HG02973 (cell line): ENCODE measurements around the gene ZC3H18.

Experiments
- ATAC-seq: cut with Tn5 transposase; IDR thresholded peaks from one replicate; pipeline ENCODE4 v1.9.1; 2021; ENCODE audit warnings: moderate library complexity; ENCODE audit not compliant: unreplicated experiment

The ZC3H18 gene

GRCh38 chr16:88532434-88533241 lies 37.6 kb upstream of the ZC3H18 start:
- ATAC-seq = no peak

GRCh38 chr16:88533381-88533917 lies 36.8 kb upstream of the ZC3H18 start:
- ATAC-seq = no peak

DNA sequence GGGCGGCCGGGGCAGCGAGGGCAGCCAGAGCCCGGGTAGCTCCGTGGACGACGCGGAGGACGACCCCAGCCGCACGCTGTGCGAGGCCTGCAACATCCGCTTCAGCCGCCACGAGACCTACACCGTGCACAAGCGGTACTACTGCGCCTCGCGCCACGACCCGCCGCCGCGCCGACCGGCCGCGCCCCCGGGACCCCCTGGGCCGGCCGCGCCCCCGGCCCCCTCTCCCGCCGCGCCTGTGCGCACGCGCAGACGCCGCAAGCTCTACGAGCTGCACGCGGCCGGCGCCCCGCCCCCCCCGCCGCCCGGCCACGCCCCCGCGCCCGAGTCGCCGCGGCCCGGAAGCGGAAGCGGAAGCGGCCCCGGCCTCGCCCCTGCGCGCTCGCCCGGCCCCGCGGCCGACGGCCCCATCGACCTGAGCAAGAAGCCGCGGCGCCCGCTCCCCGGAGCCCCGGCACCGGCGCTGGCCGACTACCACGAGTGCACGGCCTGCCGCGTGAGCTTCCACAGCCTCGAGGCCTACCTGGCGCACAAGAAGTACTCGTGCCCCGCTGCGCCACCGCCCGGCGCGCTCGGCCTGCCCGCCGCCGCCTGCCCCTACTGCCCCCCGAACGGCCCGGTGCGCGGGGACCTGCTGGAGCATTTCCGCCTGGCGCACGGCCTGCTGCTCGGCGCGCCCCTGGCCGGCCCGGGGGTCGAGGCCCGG lies 36.1 kb upstream of the ZC3H18 start:
- no peak for ATAC-seq

- ATAC-seq = no peak
Observed at GRCh38 chr16:88534638-88535190, 35.5 kb upstream of the ZC3H18 start.

- ATAC-seq = no peak
Observed at GRCh38 chr16:88535191-88535856, 34.9 kb upstream of the ZC3H18 start.

DNA sequence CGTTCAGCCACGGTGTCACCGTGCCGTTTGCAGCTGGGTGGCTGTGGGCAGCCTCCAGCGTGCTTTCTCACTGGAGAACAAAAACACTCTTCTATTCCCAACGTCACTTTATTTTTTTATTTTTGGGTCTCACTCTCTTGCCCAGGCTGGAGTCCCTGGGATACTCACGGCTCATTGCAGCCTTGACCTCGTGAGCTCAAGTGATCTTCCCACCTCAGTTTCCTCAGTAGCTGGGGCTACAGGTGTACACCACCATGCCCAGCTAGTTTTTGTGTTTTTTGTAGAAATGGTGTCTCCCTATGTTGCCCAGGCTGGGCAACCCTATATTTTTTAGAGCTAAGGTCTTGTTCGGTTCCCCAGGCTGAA lies 34.4 kb upstream of the ZC3H18 start:
- no peak for ATAC-seq

DNA sequence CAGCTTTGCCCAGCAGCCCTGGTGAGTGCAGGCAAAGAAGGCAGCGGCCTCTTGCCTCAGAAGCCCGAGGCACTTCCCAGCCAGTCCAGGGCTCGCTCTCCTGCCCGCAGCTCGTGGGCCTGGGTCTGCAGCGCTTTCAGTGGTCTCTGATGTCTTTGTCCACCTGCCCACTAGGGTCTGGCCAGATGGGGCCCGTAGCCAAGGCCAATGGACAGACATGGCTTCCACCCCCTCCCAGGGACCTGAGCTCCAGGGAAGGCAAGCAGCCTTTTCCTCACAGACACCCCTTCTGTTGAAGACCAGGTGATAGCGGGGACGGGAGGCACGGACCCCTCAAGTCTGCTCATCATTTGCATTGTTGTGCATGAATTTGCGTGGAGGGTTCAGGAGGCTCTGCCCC lies 33.7 kb upstream of the ZC3H18 start:
- ATAC-seq = no peak

- ATAC-seq = no peak
Observed at GRCh38 chr16:88536971-88537751, 33.0 kb upstream of the ZC3H18 start.

DNA sequence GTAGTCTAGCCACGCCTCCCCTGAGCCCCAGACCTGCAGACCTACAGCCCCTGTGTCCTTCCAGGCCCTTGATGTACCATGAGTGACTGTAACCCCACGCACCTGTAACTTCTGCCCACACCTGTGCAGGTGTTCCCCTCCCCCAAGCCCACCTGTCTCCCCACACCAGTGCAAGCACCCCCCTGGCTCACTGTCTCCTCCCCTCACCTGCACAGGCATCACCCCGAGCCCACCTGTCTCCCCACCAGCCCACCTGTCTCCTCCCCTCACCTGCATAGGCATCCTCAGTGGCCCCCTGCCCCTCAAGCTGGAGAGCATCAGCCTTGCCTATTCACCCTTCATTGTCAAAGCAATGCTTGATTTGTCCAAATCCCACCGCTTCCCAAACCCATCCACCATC lies 32.3 kb upstream of the ZC3H18 start:
- ATAC-seq = no peak

GRCh38 chr16:88538366-88539060 lies 31.7 kb upstream of the ZC3H18 start:
- no peak for ATAC-seq

- no peak for ATAC-seq
Observed at GRCh38 chr16:88539261-88539651, 30.9 kb upstream of the ZC3H18 start.

- ATAC-seq = no peak
Observed at GRCh38 chr16:88539652-88540345, 30.4 kb upstream of the ZC3H18 start.

- ATAC-seq = no peak
Observed at GRCh38 chr16:88540346-88540977, 29.7 kb upstream of the ZC3H18 start.

DNA sequence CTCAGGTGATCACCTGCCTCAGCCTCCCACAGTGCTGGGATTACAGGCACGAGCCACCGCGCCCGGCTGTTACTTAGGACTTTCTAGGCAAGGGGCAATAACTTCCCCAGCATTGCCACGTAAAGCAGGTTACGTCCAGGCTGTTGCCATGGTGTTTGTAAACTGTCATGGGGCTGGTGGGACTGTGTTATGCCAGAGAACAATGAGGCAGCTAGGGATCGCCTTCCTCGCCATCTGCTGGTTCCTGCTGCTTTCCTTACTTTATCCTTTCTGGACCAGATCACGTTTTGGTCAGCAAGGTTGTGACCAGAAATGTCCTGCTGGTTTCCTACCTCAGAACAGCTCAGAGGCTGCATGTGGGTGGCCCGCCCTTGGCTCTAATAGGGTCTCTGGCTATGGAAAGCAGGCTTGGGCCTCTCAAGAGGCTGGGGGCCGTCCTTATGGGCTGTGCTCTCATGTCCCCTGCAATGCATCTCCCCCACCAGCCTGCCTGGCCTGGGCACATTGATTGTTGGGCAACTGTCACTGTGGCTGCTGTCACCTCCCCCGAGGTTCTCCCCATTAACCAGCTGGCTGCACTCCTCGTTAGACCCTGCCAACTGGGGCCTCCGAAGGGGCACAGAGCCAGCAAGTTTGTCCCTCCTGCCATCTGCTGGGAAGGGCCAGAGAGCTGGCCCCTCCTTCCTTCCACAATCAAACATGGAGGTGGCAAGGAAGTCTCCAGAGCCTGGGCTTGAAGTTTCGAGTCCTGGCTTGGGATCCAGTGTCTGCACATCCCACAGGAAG lies 28.2 kb upstream of the ZC3H18 start:
- ATAC-seq = no peak

GRCh38 chr16:88543230-88543813 lies 26.9 kb upstream of the ZC3H18 start:
- ATAC-seq = no peak

- no peak for ATAC-seq
Observed at GRCh38 chr16:88545781-88546180, 24.4 kb upstream of the ZC3H18 start.

DNA sequence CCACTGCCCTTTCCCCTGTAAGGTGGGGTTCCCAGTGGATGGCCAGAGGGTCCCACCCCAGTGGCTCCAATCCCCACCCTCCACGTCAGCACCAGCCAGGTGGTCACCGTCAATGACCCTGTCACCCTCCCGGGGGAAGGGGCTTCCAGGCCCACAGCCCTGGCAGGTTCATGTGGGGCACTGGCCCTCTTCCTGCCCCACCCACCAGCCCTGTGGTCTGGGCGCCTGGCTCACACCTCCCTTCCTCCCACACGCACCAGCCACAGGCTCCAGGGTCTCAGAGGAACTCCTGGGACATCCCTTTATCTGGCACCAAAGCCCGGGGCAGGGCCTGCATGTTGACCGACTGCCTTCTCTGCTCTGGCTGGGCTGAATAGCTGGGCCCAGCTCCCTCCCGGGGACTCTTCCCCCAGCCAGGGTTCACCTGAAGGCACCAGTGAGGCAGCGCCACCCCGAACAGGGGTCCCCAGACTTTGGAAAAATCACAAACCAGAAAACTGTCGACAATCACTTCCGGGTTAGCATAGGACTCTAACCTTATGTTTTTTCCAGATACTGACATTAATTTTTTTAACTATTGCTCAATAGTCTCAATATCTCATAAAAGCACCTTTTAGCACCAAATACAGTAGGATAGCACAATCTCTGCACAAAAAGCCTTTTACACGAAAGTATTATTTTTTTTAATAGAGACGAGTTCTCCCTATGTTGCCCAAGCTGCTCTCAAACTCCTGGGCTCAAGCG lies 21.9 kb upstream of the ZC3H18 start:
- no peak for ATAC-seq
